GM12878 (cell line): ENCODE data around the gene MARCHF10. TPM values are rescaled to one million over a fixed set of nuclear protein-coding genes. Genes with fewer than 3 reads are reported as not detected.

Experiments used
- CHD4 ChIP-seq: fragments of 200-600 bp; sonication (generic); IDR thresholded peaks from 2 replicates; pipeline ENCODE4 v1.6.1; 2016; ENCODE audit warnings: mild to moderate bottlenecking
- EP300 ChIP-seq, 2 experiments: fragments of 150-350 bp in 1 of 2; IDR thresholded peaks; 2 replicates each; pipeline ENCODE4 v1.6.1; 2011 to 2012; ENCODE audit warnings: low read depth in 2 of 2, low read length in 2 of 2, borderline replicate concordance in 1 of 2, improper control_type of control experiment in 1 of 2, inconsistent platforms in 1 of 2; ENCODE audit not compliant: control insufficient read depth in 1 of 2
- HSF1 ChIP-seq: fragments of 150-350 bp; IDR thresholded peaks from 2 replicates; pipeline ENCODE4 v1.6.1; 2014; ENCODE audit warnings: mild to moderate bottlenecking, low read depth, low read length
- JUNB ChIP-seq: IDR thresholded peaks from 2 replicates; pipeline ENCODE4 v1.6.1; 2016; ENCODE audit warnings: antibody characterized with exemption, mild to moderate bottlenecking
- JUND ChIP-seq: IDR thresholded peaks from 2 replicates; pipeline ENCODE4 v1.6.1; 2012; ENCODE audit warnings: low read depth, mild to moderate bottlenecking, low read length, improper control_type of control experiment, moderate library complexity
- NR2C2 ChIP-seq: IDR thresholded peaks from 2 replicates; pipeline ENCODE4 v1.6.1; 2011; ENCODE audit warnings: borderline replicate concordance, low read depth; ENCODE audit not compliant: control insufficient read depth, insufficient read length
- RELA ChIP-seq: fragments of 450-650 bp; IDR thresholded peaks from 2 replicates; pipeline ENCODE4 v1.8.0; 2014; ENCODE audit warnings: borderline replicate concordance; ENCODE audit not compliant: partially characterized antibody
- REST ChIP-seq: IDR thresholded peaks from 2 replicates; pipeline ENCODE4 v1.6.1; 2012; ENCODE audit warnings: mild to moderate bottlenecking, low read depth, low read length
- SIN3A ChIP-seq: IDR thresholded peaks from 2 replicates; pipeline ENCODE4 v1.6.1; 2012; ENCODE audit warnings: low read depth, low read length, improper control_type of control experiment
- SMC3 ChIP-seq: IDR thresholded peaks from 2 replicates; pipeline ENCODE4 v1.6.1; 2011; ENCODE audit warnings: low read length, improper control_type of control experiment, borderline replicate concordance
- SREBF2 ChIP-seq: IDR thresholded peaks from 2 replicates; pipeline ENCODE4 v1.6.1; 2012; ENCODE audit warnings: mild to moderate bottlenecking, low read length
- TBL1XR1 ChIP-seq: IDR thresholded peaks from 2 replicates; pipeline ENCODE4 v1.6.1; 2012; ENCODE audit warnings: low read depth, low read length, improper control_type of control experiment
- YBX1 ChIP-seq: fragments of 450-650 bp; IDR thresholded peaks from 2 replicates; pipeline ENCODE4 v1.6.1; 2016; ENCODE audit warnings: antibody characterized with exemption
- ZBTB11 ChIP-seq: fragments of 450-650 bp; formaldehyde crosslinking; IDR thresholded peaks from 2 replicates; pipeline ENCODE4 v1.5.0; 2022; ENCODE audit warnings: mild to moderate bottlenecking, missing genetic modification characterization
- ZNF24 ChIP-seq: fragments of 450-650 bp; IDR thresholded peaks from 2 replicates; pipeline ENCODE4 v1.6.1; 2017; ENCODE audit warnings: antibody characterized with exemption, mild to moderate bottlenecking
- ZNF592 ChIP-seq: fragments of 450-650 bp; IDR thresholded peaks from 2 replicates; pipeline ENCODE4 v1.6.1; 2017; ENCODE audit warnings: mild to moderate bottlenecking, moderate library complexity
- polyA plus RNA-seq, 11 experiments: library from polyadenylated mRNA; depleted of rRNA in 4 of 11; unstranded in 6 of 11; stranded (reverse) in 5 of 11; fragments of >200 nt; fragmentation: Nextera tagmentation in 4 of 11; fragmentation: Illumina TruSeq in 1 of 11; extraction: Ambion mirVana in 4 of 11; extraction: Trizol in 1 of 11; gene quantifications; 1 replicate in 1 of 11; 2 replicates in 10 of 11; pipeline versions ENCODE4 v1.2.1 to v1.2.3, GENCODE V29; 2011 to 2016; ENCODE audit warnings: inconsistent platforms in 2 of 11, missing spikeins in 2 of 11, low read depth in 1 of 11
- total RNA-seq, 4 experiments: library from RNA; depleted of rRNA in 3 of 4; stranded (reverse); fragments of >200 nt in 3 of 4; fragmentation: Illumina TruSeq in 1 of 4; extraction: Trizol in 1 of 4; gene quantifications; 2 replicates each; pipeline versions ENCODE4 v1.2.1 to v1.2.3, GENCODE V29; 2013 to 2021

The MARCHF10 gene
- total and polyA plus RNA-seq, 10 of the 15 experiments (the other 5 are each of a cell fraction or from before 2014, with no cell fraction given) = 0.11 to 0.24 TPM; not detected in 8

GRCh38 chr17:62653002-62653825 is 154.9 kb downstream of the MARCHF10 start (continued):
- peak; percentile 78 for TF ChIP-seq TBL1XR1
- no peak for TF ChIP-seq ZNF24
- TF ChIP-seq YBX1 = no peak
- TF ChIP-seq REST = no peak
- peak in 1 of 2 experiments; percentile 75; a peak in 2 of 4 replicates for TF ChIP-seq EP300 (IDR thresholded peaks at IDR 0.05; ENCODE audit: borderline replicate concordance in 1 of 2, control insufficient read depth in 1 of 2, low read depth in 2 of 2, low read length in 2 of 2)
- peak; percentile 90 for TF ChIP-seq JUND
- TF ChIP-seq ZBTB11 (CRISPR knock-in tag) = no peak
- no peak for TF ChIP-seq ZNF592
- TF ChIP-seq SIN3A = no peak
- TF ChIP-seq NR2C2 = no peak
- TF ChIP-seq HSF1 = no peak
- peak; percentile 97 for TF ChIP-seq JUNB
- no peak for TF ChIP-seq SREBF2
- TF ChIP-seq RELA = peak; percentile 95
- TF ChIP-seq SMC3 = 0 out of 2 replicates have a peak, but pooled peaks have one; percentile 3
- no peak for TF ChIP-seq CHD4
